ENCODE data around the gene RALGAPA2.
A peak's percentile ranks its signal among the peaks of the same experiment; 100 is the strongest.

The RALGAPA2 gene

DNA sequence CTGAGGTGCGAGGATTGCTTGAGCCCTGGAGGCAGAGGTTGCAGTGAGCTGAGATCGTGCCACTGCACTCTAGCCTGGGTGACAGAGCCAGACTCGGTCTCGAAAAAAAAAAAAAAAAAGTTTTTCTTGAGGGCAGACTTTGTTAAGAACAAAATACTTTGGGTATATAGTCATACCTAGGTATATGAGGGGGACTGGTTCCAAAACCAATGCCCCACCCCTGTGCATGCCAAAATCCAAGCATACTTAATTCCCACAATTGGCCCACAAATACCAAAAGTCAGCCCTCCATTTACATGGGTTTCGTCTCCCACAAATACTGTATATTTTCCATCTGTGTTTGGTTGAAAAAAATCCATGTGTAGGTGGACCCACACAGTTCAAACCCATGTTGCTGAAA lies 224.6 kb downstream of the RALGAPA2 start:
- FAIRE-seq (no peak), DNase-seq (ENCODE audit: insufficient read length, low spot score) (no peak)

DNA sequence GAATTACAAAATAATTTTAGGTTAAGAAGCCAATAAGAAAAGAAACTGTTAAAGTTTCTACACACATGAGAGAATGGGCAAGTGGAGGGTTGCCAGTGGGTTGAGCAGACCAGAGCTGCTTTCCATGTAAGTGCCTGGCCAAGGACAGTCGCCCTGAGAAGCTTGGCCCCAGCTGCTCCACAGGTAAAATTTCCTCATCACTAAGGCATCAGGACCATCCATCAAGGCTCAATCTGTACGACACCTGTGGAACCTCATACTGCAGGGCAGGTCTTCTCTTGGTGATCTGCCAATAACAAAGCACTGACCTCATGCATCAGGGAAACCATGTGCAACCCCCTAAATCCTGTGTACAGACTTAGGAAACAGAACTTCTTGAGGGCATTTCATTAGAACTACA lies 229.1 kb downstream of the RALGAPA2 start:
- no peak for FAIRE-seq
- DNase-seq (ENCODE audit: insufficient read length, low spot score): no peak
- TF ChIP-seq POLR2A (IDR thresholded peaks at IDR 0.05; ENCODE audit: low read depth, low read length): no peak

More for the DNA sequence above, 224.6 kb downstream of the RALGAPA2 start:
- TF ChIP-seq POLR2A (IDR thresholded peaks at IDR 0.05; ENCODE audit: low read depth, low read length): no peak

DNA sequence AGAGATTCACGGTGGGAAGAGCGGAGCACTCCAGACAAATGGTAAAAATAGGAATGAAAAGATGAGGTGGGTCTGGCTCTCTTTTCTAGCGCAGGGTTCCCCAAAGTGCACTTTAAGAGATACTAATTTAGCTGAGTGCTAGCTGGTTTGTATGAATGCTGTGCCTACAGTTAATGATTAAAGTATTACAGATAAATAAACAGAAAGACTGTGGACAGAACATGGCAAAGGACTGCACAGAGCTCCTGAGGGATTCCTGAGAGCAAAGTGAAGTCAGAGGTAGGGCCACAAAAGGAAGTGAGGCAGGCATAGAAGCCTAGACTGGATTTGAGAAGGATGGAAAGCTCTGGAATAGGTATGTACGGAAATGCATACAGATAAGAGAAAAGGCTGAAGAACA lies 230.0 kb downstream of the RALGAPA2 start:
- no peak for FAIRE-seq
- TF ChIP-seq POLR2A (IDR thresholded peaks at IDR 0.05; ENCODE audit: low read depth, low read length): no peak
- DNase-seq (ENCODE audit: insufficient read length, low spot score): no peak

DNA sequence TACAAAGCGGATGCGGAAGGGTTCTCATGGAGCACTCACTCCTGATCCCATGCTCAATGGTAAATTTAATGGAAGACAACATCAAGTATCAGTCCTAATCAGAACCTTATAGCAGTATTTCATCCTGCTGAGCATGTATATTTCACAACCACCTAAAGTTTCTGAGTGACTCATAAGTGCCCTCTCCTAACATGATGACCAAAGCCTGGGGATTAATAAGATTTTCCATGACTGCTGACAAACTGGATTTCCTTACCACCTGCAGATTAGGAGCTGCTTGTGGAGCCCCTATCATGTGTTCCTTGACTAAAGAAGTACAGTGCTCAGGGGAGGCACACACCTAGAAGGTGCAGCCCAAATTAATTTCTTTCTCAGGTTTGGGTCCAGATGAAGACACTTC lies 231.8 kb downstream of the RALGAPA2 start:
- DNase-seq (ENCODE audit: insufficient read length, low spot score) (peak; percentile 17), FAIRE-seq (peak; percentile 66)
- no peak for TF ChIP-seq POLR2A (IDR thresholded peaks at IDR 0.05; ENCODE audit: low read depth, low read length)

DNA sequence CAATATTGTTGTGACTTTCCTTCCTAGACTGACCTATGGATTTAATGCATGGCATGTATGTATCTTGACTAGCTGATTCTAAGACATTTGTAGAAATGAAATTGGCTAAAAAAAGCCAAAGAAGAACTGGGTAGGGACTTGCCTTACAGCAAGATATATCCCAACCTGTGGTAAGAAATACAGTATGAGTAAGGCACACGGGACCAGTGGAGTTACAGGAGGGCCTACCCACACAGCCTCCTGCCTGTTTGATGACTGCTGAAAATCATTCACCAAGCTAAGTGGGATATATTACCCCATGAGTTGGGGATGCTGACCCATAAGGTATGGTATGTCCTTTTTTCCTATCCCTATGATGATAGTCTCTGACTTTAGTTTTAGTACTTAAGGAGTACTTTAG lies 232.3 kb downstream of the RALGAPA2 start:
- FAIRE-seq (no peak), DNase-seq (ENCODE audit: insufficient read length, low spot score) (no peak)

DNA sequence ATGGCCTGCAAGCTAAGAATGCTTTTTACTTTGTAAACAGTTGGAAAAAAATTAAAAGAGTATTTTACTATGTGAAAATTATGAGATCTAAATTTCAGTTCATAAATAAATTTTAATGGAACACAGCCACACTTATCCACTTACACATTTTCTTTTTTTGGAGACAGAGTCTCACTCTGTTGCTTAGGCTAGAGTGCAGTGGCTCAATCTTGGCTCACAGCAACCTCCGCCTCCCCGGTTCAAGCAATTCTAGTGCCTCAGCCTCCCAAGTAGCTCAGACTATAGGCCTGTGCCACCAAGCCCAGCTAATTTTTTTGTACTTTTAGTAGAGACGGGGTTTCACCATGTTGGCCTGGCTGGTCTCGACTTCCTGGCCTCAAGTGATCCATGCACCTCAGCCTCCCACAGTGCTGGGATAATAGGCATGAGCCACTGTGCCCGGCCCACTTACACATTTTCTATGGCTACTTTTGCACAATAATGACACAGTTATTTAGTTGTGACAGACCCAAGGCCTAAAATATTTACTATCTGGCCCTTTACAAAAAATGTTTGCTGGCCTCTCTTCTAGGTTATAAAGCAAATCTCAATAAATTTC lies 234.9 kb downstream of the RALGAPA2 start:
- FAIRE-seq (no peak), DNase-seq (ENCODE audit: insufficient read length, low spot score) (no peak)
- TF ChIP-seq POLR2A (IDR thresholded peaks at IDR 0.05; ENCODE audit: low read depth, low read length): no peak

More for the DNA sequence above, 232.3 kb downstream of the RALGAPA2 start:
- no peak for TF ChIP-seq POLR2A (IDR thresholded peaks at IDR 0.05; ENCODE audit: low read depth, low read length)

DNA sequence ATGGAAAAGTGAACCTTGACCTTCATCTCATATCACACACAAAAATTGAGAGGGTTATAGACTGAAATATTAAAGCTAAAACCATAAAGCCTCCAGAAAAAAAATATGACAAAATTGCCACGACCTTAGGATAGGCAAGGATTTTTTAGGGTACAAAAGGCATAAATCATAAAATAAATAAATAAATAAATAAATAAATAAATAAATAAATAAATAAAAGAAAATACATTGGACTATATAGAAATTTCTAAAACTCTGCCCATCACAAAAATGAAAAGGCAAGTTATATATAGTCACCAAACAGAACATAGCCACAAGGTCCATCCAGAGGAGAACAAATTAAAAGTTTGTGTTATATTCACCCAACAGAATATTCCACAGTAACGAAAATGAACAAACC lies 235.9 kb downstream of the RALGAPA2 start:
- TF ChIP-seq POLR2A (IDR thresholded peaks at IDR 0.05; ENCODE audit: low read depth, low read length): no peak
- FAIRE-seq: no peak
- DNase-seq (ENCODE audit: insufficient read length, low spot score): no peak

DNA sequence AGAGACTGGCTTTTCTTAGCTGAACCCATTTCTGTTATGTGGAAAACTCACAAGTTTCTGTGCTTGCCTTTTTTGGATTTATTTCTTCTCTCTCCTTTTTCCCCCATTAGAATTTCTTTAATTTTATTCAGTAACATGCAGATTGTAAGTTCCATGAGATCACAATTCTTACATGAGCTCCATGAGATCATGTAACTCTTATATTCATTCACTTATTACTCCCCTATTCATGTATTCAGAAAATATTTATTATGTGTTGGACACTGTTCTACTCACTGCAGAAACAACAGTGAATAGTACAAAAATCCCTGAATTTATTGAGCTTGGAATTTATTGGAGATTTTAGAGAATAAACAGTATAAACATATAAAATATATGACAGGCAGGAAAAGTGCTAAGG lies 238.8 kb downstream of the RALGAPA2 start:
- DNase-seq (ENCODE audit: insufficient read length, low spot score) (no peak), FAIRE-seq (no peak)
- TF ChIP-seq POLR2A (IDR thresholded peaks at IDR 0.05; ENCODE audit: low read depth, low read length): no peak

DNA sequence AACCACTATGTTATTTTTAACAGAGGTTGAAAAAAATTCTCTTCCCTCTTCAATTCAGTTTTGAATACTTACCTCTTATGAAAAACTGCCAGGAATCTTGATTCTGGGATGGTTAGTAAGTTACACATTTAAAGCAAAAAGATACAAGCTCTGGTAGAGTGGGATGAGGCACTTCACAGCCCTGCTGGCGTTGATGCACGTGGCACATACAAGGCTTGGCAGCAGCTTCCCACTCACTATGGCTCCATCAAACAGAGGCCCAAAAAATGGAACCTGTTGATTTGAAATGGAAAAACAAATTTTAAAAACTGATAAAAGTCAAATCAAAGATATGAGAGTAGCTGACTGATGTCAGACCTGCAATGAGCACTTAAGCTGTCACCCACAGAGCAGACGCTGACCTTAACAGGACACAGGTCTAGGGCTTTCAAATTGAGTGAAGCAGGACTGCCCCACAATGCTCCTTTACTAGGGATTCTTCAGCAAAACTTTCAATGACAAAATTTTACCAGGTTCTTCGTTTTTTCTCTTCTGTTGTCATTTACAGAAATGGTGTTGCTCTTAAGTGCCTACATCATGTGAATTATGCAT lies 239.7 kb downstream of the RALGAPA2 start:
- DNase-seq (ENCODE audit: insufficient read length, low spot score) (no peak), FAIRE-seq (no peak)
- no peak for TF ChIP-seq POLR2A (IDR thresholded peaks at IDR 0.05; ENCODE audit: low read depth, low read length)

DNA sequence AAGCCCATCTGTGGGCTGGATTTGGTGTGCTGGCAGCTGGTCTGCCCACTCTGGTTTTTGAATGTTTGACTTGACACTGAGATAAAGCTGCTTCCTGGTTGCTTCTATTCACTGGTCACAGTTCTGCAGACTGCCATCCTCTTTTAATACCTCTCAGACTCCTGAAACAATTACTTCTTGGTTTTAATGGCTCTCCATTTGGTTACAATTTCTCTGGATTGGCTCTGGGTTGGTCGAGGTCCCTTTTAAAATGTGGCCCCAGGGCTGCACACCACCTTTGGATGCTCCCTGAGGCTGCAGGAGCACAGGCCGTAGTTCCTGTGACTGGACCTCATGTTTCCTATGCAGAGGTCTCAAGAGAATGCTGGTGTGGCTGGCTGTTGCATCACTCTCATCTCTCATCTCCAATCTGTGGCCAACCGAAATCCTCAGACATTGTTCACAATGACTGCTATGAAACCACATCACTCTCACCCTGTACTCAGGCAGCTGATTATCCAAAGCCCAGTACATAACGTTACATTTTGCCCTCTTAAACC lies 246.0 kb downstream of the RALGAPA2 start:
- no peak for TF ChIP-seq POLR2A (IDR thresholded peaks at IDR 0.05; ENCODE audit: low read depth, low read length)
- no peak for DNase-seq (ENCODE audit: insufficient read length, low spot score)
- no peak for FAIRE-seq

DNA sequence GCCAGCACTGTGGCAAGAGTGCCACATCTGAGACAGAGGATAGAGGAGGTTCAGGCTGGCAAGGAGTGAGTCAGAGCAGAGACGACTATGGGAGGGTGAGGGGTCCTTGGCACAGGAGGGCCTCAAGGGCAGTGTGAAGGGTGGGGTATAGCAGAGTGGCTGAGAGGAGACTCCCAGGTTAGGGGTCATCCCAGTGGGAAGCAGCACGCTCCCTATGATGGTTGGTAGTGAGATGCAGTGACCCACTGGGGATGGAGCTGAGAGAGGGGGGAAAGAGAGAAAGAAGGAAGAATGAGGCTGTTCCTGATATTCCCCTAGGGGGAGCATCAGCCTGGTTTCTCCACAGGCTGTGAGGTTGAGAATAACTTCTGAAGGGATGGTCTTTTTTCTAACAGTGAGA lies 247.2 kb downstream of the RALGAPA2 start:
- FAIRE-seq (no peak), DNase-seq (ENCODE audit: insufficient read length, low spot score) (no peak)
- TF ChIP-seq POLR2A (IDR thresholded peaks at IDR 0.05; ENCODE audit: low read depth, low read length): no peak

DNA sequence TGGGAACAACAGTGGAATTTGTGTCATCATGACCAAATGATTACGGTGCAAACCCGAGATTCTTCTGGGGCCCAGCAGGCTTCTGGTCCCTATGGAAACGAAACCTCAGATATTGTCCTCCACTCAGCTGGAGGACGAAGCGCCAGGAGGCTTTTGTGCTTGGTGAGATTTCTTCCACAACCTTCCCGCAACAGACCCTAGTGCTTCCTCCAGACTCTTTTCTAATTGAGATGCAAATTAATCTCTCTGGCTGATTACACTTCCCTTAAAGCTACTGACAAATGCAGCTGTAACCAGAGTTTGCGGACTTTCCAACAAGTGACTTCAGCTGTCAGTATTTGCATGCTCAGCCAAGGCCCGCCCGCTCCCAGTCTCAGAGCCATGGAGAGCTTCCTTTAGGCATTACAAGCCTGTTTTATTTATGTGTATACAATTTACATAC lies 248.5 kb downstream of the RALGAPA2 start:
- FAIRE-seq (no peak), DNase-seq (ENCODE audit: insufficient read length, low spot score) (no peak)
- no peak for TF ChIP-seq POLR2A (IDR thresholded peaks at IDR 0.05; ENCODE audit: low read depth, low read length)

DNA sequence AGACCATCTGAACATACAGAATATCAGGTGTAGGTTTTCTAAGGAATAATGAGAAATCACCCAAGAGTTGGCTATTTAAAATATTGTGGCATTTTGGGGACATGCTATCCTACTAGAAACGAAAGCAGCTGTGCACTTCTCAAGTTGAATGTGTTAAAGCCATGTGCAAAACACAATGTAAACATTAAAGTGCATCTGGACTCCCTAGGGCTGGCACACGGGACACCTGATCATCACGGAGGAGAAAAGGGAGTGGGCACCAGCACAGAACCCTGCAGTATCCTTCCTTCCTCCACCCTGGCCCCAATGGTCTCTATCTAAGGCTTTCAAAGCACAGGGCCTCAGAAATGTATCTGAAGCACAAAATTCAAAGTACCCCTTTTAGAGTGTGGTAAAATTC lies 250.3 kb downstream of the RALGAPA2 start:
- TF ChIP-seq POLR2A (IDR thresholded peaks at IDR 0.05; ENCODE audit: low read depth, low read length): no peak
- DNase-seq (ENCODE audit: insufficient read length, low spot score) (no peak), FAIRE-seq (no peak)

DNA sequence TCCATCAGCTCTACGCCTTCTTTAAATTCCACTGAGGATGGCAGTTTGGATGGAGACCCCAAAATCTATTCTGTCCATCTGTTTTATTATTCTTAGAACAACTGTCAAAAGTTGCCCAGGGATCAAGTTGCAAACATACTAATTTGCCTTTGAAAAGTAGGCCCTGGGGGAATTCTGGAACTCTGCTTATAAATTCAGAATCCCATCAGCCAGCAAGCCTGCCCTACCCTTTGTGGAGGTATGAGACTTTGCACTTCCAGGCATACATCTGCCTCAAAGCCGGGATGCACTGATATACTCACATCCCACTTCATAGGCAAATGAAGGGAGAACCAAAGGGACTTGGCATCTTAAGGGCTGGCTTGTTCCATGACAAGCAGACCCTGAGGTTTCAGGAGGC lies 250.9 kb downstream of the RALGAPA2 start:
- DNase-seq (ENCODE audit: insufficient read length, low spot score) (no peak), FAIRE-seq (no peak)
- TF ChIP-seq POLR2A (IDR thresholded peaks at IDR 0.05; ENCODE audit: low read depth, low read length): no peak

DNA sequence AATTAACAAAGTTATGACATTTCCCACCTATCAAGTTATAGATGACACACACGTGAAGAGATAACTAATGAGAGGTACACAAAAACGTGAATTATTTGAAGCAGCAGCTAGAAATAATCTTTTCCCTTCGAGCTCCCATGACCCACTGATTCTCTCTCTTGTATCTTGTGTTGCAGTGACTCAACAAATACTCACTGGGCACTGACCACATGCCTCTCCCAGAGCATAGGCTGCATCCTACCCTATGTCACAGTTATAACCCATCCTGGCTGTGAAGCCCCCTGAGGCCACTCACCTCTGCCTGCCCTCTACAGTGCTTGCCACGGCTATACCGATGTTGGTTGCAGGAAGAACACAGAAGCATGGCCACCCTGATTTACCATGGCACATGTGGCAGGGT lies 252.7 kb downstream of the RALGAPA2 start:
- FAIRE-seq (no peak), DNase-seq (ENCODE audit: insufficient read length, low spot score) (peak; percentile 16)
- TF ChIP-seq POLR2A (IDR thresholded peaks at IDR 0.05; ENCODE audit: low read depth, low read length): no peak

All from H54 (cell line).